Kasumi-1 (cell line): ENCODE measurements around the gene CELF5.

Experiments
- DNase-seq, 2 experiments: peaks; one replicate each; lab custom pipeline; 2025; lab: John Stamatoyannopoulos, UW

Gene CELF5

GRCh38 chr19:3344608-3345598, 120.4 kb downstream of the CELF5 start:
- no peak for DNase-seq

DNA sequence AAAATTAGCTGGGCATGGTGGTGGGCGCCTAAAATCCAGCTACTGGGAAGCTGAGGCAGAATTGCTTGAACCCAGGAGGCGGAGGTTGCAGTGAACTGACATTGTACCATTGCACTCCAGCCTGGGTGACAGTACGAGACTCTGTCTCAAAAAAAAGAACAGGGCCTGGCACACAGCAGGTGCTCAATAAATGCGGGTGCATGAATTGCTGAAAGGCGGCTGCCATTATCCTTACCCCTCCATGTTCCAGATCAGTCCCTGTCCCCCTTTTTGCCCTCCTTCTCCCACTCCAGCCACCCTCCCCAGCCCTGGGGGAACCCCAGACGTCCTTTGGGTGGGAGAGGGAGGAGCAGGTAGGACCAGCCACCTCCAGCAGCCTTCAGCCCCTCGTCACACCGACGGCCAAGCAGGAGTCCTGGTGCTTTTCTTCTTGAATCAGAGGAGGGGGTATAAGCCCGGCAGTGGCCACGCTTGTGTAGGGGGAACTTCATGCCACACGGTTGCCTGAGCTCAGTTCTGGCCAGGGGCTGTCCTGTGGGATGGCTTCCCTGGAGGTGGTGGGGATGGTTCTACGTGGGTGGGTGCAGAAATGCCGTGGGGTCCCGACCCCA, 121.5 kb downstream of the CELF5 start:
- no peak for DNase-seq
